GM21381 (cell line): Measurements from ENCODE around the gene SRPRA.
"Not testable (repeated sequence)": the region's sequence is repeated elsewhere in the genome, so short reads cannot be mapped to it uniquely, and the experiment has no call there.

Source experiments
- ATAC-seq: cut with Tn5 transposase; IDR thresholded peaks from one replicate; pipeline ENCODE4 v1.9.1; 2021; ENCODE audit warnings: mild to moderate bottlenecking, moderate library complexity; ENCODE audit not compliant: unreplicated experiment

Gene SRPRA, protein sequence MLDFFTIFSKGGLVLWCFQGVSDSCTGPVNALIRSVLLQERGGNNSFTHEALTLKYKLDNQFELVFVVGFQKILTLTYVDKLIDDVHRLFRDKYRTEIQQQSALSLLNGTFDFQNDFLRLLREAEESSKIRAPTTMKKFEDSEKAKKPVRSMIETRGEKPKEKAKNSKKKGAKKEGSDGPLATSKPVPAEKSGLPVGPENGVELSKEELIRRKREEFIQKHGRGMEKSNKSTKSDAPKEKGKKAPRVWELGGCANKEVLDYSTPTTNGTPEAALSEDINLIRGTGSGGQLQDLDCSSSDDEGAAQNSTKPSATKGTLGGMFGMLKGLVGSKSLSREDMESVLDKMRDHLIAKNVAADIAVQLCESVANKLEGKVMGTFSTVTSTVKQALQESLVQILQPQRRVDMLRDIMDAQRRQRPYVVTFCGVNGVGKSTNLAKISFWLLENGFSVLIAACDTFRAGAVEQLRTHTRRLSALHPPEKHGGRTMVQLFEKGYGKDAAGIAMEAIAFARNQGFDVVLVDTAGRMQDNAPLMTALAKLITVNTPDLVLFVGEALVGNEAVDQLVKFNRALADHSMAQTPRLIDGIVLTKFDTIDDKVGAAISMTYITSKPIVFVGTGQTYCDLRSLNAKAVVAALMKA

DNA sequence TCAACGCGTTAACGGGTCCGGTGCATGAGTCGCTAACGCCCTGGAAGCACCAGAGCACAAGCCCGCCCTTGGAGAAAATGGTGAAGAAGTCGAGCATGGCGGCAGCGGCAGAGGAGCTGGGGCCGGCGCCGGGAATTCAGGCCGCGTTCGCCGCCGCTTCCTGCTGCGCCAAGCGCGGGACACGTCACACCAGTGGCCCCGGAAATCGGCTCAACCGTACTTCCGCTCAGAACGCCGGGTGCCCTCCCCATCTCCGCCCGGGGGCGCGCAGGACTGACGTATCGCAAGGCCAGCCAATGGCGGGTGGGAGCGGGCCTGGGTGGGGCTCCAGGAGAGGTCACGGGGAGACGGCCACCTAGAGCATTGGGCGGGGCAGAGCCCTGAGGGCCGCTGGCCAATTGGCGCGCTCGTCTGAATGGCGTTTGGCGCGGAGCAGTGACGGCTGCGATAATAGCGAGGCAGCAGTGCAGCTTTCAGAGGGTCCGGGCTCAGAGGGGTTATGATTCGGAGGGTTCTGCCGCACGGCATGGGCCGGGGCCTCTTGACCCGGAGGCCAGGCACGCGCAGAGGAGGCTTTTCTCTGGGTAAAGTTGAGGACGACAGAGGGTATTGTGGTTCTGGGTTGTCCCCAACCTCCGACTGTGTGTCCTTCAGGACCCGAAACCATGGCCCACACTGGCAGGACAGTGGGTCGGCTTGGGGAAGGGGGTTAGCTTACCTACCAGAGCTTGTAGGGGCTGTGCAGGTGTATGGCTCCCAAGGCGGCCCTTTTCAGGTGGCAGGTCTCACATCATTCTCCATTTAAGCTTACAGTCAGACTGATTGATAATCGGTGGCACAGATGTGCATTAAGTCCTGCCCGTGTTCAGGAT is at the start of gene SRPRA, which contains the start of gene FOXRED1:
Gene SRPRA (minus strand): TSS at position 188 of the 872 bp plus-strand sequence. CDS start 91 bp downstream, at position 97.
Gene FOXRED1 (plus strand): TSS at position 447 of the 872 bp plus-strand sequence. CDS start 53 bp downstream, at position 500.
- peak; percentile 99 for ATAC-seq

DNA sequence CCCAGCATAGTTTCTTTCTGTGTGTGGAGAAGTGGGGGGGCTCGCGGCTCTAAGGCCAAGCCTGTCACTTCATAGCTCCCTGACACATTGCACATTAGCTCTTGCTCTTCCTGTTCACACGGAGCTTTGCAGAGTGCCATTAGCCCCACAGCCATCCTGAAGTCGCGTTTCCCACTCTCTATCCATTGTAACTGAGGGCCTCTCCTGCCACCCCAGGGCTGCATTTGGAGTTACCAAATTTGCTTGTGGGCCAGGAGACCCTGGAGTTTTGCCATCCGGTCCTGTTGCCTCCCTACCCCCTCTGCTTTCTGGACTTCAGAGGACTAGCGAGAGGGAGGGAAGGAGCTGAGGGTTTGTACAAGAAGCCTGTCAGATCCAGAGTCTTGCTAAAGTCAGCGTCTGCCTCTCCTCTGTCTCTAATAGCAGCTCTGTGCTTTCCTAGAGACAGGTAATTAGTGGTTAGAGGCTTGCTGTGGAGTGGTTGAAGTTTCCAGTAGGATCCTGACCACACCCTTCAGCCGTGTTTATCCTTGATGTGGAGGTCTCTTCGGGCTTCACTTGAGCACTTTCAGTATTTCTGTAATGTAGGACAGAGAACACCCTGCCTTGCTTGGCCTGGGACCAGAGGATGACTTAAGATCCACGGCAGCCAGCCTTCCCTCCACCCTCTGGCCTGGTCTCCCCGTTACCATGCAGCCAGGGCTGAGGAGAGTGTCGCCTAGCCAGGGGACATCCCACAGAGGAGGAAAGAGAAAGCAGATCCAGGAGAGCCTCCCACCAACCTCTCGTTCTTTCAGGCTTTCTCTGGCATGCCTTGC is 49.3 kb upstream of the SRPRA start:
- no peak for ATAC-seq

DNA sequence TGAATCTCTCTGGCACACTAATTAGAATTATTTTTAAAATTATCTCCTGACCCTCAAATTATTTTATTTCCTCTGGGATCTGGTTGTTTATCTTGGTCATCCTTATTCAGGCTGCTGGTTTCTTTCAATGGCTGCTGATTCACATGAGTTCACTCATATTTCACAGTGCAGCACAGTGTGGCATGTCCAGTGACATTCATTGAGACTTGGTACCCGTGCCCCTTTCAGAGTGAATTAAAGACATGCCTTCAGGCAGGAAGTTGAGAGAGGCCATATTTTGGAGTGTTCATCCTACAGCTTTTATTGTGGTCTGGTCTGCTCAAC is 48.7 kb upstream of the SRPRA start:
- ATAC-seq: no peak

DNA sequence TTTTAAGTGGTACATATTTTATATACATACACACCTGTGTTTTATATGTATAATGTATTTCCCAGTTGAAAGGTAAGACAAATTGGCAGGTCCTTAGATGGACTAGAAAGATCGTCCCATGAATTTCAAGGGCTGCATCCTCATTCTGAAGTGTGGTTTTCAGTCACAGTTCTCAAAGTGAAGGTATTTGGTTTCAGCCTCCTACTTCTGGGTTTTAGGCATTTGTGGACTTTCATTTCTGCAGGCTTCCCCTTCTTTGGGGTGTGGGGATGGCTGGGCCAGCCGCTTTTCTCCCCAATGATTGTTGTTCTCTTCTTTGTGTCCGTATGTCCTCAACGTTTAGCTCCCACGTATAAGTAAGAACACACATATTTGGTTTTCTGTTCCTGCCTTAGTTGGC is 45.1 kb upstream of the SRPRA start:
- ATAC-seq: no peak

DNA sequence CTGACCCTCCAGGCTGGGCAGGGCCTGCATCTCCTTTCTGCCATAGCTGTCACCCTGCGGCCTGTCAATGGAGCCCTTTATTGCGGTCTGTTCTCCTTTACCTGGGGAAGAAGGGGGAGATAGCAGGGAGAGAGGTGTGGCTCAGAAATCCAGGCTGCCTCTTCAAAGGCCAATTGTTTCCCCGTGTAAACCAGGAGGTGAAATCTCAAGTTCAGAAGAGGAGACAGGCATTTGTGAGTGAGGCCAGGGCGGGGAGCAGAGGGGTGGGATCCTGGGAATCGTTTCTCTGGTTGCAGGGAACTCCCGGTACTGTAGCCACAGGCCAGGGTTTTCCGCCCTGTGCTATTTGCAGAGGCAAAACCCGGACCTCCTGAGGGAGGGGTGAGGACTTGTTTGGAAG is 44.3 kb upstream of the SRPRA start:
- no peak for ATAC-seq

DNA sequence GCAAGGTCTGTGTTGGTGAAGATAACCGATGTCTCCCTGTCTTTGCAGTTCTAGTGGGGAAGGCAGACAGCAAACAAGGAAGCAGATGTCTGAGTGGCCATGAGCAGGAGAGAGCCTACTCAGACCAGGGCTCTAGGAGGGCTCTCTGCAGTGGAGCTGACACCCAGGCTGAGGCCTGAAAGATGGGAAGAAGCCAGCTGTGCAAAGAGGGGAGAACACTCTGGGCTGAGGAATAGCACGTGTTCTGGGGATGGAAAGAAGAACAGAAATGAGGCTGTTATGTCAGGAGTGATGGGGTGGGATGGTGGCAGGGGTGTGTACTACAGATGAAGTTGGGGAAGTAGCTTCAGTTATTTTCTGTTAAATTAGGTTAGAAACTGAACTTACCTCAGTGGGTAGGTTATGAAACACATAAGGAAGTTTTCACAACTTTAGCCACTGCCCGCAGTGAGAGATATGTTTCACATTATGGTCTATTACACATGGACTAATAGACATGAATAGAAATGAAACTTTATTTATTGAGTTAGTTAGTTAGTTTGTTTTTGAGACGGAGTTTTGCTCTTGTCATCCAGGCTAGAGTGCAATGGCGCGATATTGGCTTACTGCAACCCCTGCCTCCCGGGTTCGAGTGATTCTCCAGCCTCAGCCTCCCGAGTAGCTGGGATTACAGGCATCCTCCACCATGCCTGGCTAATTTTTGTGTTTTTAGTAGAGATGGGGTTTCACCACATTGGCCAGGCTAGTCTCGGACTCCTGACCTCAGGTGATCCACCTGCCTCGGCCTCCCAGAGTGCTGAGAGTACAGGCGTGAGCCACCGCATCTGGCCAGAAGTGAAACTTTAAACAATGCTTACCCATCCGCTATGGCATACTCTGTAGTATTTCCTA is 43.0 kb upstream of the SRPRA start:
- peak; percentile 77 for ATAC-seq

DNA sequence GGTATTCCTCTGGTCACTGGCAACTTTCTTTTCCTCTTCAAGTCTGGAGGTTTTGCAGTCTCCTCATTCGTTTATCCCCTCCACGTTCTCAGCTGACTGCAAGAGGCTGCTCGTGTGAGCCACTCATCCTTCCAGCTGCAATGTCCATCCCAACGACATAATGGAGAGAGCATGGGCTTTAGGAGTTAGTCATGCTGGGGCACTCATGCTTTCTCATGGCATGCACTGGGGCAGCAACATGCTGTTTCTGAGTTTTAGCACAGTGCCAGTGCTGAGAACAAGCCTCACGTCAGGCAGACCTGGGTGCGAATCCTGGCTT is 42.3 kb upstream of the SRPRA start:
- no peak for ATAC-seq

DNA sequence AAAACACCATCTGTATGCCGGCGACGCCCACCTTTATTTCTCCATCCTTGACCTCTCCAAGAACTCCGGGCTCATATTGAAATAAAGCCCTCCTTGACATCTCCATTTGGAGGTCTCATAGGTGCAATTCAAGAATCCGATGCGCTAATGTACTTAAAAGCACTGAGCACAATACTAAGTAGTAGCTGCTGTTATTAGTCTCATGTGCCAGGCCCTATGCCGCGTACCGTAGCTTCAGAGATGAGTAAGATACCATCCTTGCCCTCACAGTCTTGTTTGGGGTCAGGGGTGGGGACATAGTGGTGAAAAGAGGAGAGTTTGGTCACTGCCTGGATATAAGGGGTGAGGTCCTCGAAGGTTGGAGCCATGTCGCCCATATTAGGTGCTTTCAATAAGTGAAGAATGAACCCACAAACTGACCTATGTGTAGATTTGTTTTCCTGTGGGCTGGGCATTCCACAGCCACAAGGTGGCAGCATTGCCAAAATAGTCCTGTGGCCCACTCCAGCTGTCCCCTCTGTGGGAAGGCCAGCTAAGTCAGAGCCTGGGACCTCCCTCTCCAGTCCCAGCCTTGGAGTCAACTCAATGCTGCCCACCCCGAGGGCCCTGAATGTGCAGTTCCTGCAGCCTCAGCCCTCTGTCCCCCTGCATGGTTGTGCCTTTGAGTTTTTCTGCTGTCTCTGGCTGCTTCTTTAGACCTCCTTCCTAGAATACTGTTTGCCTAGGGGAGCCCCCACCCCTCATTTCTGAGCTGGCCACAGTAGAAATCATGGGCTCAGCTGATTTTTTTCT is 41.7 kb upstream of the SRPRA start:
- peak; percentile 31 for ATAC-seq

DNA sequence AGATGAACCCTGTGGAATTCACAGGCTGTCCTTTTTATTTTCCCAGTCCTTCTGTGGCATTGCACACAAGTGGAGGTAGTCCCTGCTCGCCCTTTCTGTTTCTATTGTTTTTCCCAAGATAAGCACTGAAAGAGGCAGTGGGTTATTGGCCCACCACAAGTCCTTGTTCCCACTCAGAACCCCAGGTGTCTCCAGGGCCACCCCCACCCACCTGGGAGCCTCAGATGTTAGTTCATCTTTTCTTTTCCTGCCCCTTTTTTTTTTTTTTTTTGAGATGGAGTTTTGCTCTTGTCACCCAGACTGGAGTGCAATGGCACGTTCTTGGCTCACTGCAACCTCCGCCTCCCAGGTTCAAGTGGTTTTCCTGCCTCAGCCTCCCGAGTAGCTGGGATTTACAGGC is 40.1 kb upstream of the SRPRA start:
- ATAC-seq: not testable (repeated sequence)

DNA sequence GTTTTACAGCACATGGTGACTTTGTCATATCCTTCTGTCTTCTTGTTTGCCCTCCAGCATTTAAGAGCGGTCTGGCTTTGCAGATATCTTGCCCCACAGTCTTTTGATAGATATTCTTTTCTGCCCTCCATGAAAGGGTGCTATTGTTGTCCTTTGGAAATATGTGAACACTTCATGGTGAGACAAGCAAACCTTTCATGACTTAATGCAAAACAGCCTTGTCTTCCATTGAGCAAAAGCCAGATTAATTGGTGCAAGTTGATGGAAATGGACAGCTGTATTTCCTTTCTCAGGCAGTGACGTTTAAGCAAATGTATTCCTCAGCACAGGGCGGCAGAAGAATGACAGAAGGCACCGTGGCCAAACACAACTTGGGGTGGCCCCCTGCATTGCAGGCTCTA is 39.6 kb upstream of the SRPRA start:
- no peak for ATAC-seq

DNA sequence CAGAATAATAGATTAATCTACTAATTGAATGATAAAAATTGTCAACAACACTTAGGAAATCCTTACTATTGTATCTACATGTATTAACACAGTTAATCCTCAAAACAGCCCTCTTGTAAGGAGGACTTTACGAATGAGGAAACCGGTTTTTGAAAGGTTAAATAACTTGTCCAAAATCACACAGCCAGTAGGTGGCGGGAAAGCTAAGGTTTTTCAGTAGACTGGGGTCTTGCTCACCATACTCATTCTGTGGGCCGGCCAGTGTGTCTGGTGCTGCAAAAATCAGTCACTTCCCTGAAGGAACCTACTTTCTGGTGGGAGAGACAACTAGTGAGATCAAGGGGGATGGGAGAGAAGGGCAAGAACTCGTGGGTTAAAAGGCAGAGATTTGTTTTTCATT is 39.0 kb upstream of the SRPRA start:
- ATAC-seq: no peak

DNA sequence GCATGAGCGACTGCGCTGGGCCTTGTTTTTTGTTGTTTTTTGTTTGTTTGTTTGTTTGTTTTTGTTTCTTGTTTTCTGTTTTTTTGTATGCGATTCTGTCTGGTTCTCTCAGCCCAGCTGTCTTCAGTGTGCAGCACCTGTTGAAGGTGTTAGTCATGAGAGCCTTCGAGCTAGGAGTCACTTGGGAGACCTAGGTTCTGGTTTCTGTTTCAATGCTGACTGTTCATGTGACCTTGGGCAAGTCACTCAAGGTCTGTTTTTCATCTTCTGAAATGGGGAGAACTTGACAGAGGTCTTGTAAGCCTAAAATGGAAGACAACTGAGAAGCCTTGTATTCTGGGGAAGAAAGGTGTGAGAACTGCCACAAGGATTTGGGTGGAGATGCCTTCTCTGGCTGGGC is 37.0 kb upstream of the SRPRA start:
- ATAC-seq: peak; percentile 54

DNA sequence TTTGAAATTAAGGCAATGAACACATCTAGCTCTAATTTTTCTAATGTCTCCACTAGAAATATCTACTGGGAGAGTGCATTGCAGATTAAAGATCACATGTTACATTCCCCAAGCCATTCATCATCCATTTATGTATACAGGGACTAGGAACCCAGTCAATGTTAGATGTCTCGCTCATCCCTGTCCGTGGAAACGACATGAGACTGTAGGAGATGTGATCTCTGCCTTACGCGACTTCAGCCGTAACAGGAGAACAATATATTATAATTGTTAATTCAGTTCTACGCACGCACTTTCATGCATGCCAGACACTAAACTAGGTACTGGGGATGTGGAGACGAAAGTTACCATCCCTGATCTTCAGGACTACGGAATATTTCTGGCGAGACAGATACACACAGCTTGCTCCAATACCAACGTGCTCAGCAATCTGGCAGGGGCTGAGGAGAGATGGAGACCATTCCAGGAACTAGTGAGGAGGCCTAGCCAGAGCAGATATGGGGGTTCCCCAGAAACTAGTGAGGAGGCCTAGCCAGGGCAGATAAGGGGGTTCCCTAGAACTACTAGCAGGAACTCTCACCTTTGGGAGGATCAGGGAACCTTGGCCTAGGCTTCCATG is 35.9 kb upstream of the SRPRA start:
- no peak for ATAC-seq

DNA sequence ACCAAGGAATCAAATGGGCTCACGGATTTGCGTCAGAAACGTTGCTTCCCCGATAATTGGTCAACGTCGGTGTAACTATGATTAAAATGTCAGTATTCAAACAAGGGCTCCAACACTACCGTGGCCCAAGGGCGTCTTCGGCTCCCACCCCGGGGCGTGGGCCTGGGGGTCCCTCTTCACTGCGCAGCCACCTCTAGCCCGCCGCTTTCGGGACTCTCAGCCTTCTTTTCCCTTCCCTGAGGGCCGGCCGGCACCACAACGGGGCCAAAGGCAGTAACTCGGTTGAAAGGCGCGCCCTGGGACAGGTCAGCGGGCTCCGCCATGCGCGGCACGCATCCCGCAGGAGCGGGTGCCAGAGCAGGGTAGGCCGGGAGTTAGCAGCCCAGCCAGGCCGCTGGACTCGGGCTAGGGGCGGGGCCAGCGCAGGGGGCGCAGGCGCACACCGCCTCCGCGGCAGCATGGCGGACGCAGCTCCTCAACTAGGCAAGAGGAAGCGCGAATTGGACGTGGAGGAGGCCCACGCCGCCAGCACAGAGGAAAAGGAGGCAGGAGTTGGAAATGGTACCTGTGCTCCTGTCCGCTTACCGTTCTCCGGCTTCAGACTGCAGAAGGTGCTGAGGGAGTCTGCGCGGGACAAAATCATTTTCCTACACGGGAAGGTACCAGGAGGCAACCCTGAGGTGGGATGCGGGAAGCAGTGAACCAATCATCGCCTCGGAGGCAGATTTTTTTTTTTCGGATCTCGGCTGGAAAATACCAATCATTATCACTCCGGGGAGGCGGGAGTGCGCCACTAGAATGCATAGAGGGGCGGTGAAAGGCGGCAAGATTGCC is 35.1 kb upstream of the SRPRA start, which contains the start of gene DCPS:
Gene DCPS (plus strand): TSS at position 438 of the 834 bp plus-strand sequence. CDS start 21 bp downstream, at position 459.
- peak; percentile 91 for ATAC-seq

DNA sequence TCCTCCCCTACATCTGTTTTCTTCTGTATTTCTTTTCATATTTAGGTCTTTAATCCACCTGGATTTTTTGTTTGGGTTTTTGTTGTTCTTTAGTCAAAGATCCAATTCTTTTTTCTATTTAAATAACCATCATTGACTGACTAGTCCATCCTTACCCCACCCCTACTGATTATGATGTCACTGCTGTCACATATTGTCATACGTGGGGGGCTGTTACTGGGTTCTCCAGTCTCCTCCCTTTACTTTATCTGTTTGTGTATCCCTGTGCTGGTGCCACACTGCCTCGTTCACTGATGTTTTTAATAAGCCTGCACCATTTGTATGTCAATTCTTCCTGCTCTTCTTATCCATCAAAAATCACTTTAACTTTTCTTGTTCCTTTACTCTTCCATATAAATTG is 28.3 kb upstream of the SRPRA start:
- ATAC-seq: no peak

DNA sequence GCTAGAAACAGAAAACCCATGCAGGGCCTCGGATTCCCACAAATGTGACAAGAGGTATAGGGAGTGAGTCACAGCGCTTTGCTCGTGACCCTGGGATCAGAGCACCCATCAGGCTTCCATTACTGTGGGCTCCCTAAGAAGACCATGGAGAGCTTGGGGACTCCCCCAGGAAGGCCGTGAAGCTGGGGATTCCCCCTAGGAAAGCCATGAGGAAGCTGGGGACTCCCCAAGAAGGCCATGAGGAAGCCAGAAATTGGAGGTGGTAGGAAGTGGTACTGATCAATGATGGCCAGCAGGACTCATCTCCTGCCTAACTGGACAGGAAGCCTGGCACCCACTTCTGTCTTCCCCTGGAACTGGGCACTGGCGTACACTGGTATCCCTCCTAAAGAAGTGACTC is 25.0 kb upstream of the SRPRA start:
- ATAC-seq: no peak

DNA sequence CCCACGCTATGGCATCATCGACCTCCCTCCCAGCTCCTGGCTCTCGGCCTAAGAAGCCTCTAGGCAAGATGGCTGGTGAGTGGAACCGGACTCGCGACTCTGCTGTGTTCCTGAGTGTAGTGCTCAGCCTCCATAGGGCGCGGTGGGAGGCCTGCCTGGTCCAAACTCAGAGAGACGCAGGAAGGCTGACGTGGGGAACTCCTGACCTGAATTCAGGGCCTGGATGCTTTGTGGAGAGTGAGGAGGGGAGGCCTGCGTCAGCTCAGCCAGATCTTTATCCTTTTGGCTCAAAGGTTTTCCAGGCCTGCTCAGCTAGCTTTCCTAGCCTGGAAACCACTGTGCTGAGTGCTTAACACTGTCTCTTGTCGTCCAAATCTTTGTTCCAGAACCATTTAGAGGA is 22.2 kb upstream of the SRPRA start:
- ATAC-seq: no peak

DNA sequence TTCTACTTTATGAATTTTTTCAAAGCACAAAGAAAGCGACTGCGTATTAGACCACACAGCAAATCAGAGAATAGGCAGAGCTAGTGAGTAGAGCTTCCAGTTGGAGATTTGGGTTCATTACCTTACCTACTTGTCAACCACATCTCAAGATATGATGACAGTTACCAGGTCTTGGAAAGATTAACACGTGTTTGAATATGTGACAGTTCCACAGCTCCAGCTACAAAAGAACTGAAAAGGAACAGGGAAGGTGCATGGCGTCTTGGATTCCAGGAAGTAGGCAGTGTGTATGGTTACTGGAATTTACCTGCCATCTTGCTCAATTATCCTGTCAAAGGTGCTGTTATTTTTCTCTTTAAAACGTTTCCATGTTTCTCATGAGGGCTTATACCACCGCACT is 19.5 kb upstream of the SRPRA start:
- no peak for ATAC-seq
